ENCODE measurements around the gene LYPD5.

LYPD5 gene

GRCh38 chr19:43749898-43750297 is 52.3 kb downstream of the LYPD5 start:
- DNase-seq, result no peak

- no peak for DNase-seq
Measured at GRCh38 chr19:43749152-43749551, 53.1 kb downstream of the LYPD5 start.

GRCh38 chr19:43748685-43749084 is 53.6 kb downstream of the LYPD5 start:
- no peak for DNase-seq

GRCh38 chr19:43748205-43748594 is 54.0 kb downstream of the LYPD5 start:
- no peak for DNase-seq

GRCh38 chr19:43747557-43748204 is 54.6 kb downstream of the LYPD5 start:
- DNase-seq, result no peak

All from hematopoietic multipotent progenitor cell treated with erythropoietin and hydrocortisone succinate and interleukin-3 and kit ligand, for 6 days (in vitro differentiated cells).